GM19351 (cell line): ENCODE results near the gene GLIPR1.
"Not testable (repeated sequence)": the region's sequence is repeated elsewhere in the genome, so short reads cannot be mapped to it uniquely, and the experiment has no call there.

Source experiments
- ATAC-seq: cut with Tn5 transposase; IDR thresholded peaks from one replicate; pipeline ENCODE4 v1.9.1; 2021; ENCODE audit warnings: mild to moderate bottlenecking, moderate library complexity; ENCODE audit not compliant: unreplicated experiment

The GLIPR1 gene

GRCh38 chr12:75471902-75472890 lies 8.4 kb upstream of the GLIPR1 start:
- peak; percentile 80 for ATAC-seq

- no peak for ATAC-seq
Measured at GRCh38 chr12:75474116-75474515, 6.4 kb upstream of the GLIPR1 start.

- ATAC-seq: no peak
Measured at GRCh38 chr12:75476071-75476470, 4.5 kb upstream of the GLIPR1 start.

GRCh38 chr12:75477137-75477536 lies 3.4 kb upstream of the GLIPR1 start:
- ATAC-seq: no peak

GRCh38 chr12:75478116-75478794 lies 2.3 kb upstream of the GLIPR1 start:
- ATAC-seq: peak; percentile 25

GRCh38 chr12:75479963-75480461 lies 543 bp upstream of the GLIPR1 start:
- peak; percentile 33 for ATAC-seq

GRCh38 chr12:75481013-75481705 lies 604 bp downstream of the GLIPR1 start:
- ATAC-seq: peak; percentile 13

GRCh38 chr12:75481774-75482173 lies 1.2 kb downstream of the GLIPR1 start:
- no peak for ATAC-seq

- ATAC-seq: no peak
Measured at GRCh38 chr12:75482646-75483045, 2.1 kb downstream of the GLIPR1 start.

- no peak for ATAC-seq
Measured at GRCh38 chr12:75483431-75483830, 2.9 kb downstream of the GLIPR1 start.

GRCh38 chr12:75484450-75484849 lies 3.9 kb downstream of the GLIPR1 start:
- ATAC-seq: not testable (repeated sequence)

- ATAC-seq: no peak
Measured at GRCh38 chr12:75487308-75487707, 6.8 kb downstream of the GLIPR1 start.

GRCh38 chr12:75488553-75488952 lies 8.0 kb downstream of the GLIPR1 start:
- ATAC-seq: no peak

GRCh38 chr12:75489187-75489586 lies 8.6 kb downstream of the GLIPR1 start:
- no peak for ATAC-seq

GRCh38 chr12:75489613-75490210 lies 9.2 kb downstream of the GLIPR1 start:
- peak; percentile 85 for ATAC-seq

GRCh38 chr12:75491169-75491568 lies 10.6 kb downstream of the GLIPR1 start:
- ATAC-seq: no peak

GRCh38 chr12:75503459-75503858 lies 22.9 kb downstream of the GLIPR1 start:
- ATAC-seq: no peak

- ATAC-seq: no peak
Measured at GRCh38 chr12:75503866-75504265, 23.3 kb downstream of the GLIPR1 start.

- peak; percentile 42 for ATAC-seq
Measured at GRCh38 chr12:75505706-75506312, 25.3 kb downstream of the GLIPR1 start.

- no peak for ATAC-seq
Measured at GRCh38 chr12:75507086-75507485, 26.5 kb downstream of the GLIPR1 start.
